OCI-LY1 (cell line): ENCODE results near the gene IFITM5.
A peak's percentile ranks its signal among the peaks of the same experiment; 100 is the strongest.
"Not testable (repeated sequence)": the region's sequence is repeated elsewhere in the genome, so short reads cannot be mapped to it uniquely, and the experiment has no call there.

Source experiments
- H2AFZ ChIP-seq: fragments of 200-600 bp; sonication (generic), shearing (Covaris generic); 2 replicates; pipeline ENCODE4 v1.6.0; 2014; ENCODE audit warnings: antibody characterized with exemption, mild to moderate bottlenecking, low read length
- H3F3A ChIP-seq: fragments of 200-600 bp; sonication (generic), shearing (Covaris generic); 2 replicates; pipeline ENCODE4 v1.6.0; 2014; ENCODE audit warnings: mild to moderate bottlenecking, antibody characterized with exemption, low read length, moderate library complexity; ENCODE audit not compliant: insufficient read depth
- H3K27ac ChIP-seq: fragments of 200-600 bp; sonication (generic); 2 replicates; pipeline ENCODE4 v1.5.1; 2014; ENCODE audit warnings: low read length, mixed run types, mild to moderate bottlenecking, low read depth; ENCODE audit not compliant: poor library complexity, severe bottlenecking
- H3K27me3 ChIP-seq: fragments of 200-600 bp; sonication (generic); 2 replicates; pipeline ENCODE4 v1.6.0; 2014; ENCODE audit warnings: antibody characterized with exemption, mild to moderate bottlenecking, low read length, moderate library complexity; ENCODE audit not compliant: insufficient read depth
- H3K36me3 ChIP-seq: fragments of 200-600 bp; sonication (generic); 2 replicates; pipeline ENCODE4 v1.6.1; 2014; ENCODE audit warnings: mild to moderate bottlenecking, antibody characterized with exemption, low read length, moderate library complexity, mixed read lengths; ENCODE audit not compliant: insufficient read depth
- H3K4me1 ChIP-seq: fragments of 200-600 bp; sonication (generic); 2 replicates; pipeline ENCODE4 v1.5.1; 2014; ENCODE audit warnings: mild to moderate bottlenecking, low read length, moderate library complexity; ENCODE audit not compliant: insufficient read depth, severe bottlenecking
- H3K4me2 ChIP-seq: fragments of 200-600 bp; sonication (generic), shearing (Covaris generic); 2 replicates; pipeline ENCODE4 v1.6.1; 2014; ENCODE audit warnings: low read length
- H3K4me3 ChIP-seq: fragments of 200-600 bp; sonication (generic); 2 replicates; pipeline ENCODE4 v1.5.1; 2014; ENCODE audit warnings: low read length, low read depth, mild to moderate bottlenecking, mixed read lengths; ENCODE audit not compliant: poor library complexity, severe bottlenecking
- H3K79me2 ChIP-seq: fragments of 200-600 bp; shearing (Covaris generic); 2 replicates; pipeline ENCODE4 v1.6.1; 2016; ENCODE audit warnings: mixed run types, low read length, mixed read lengths; ENCODE audit not compliant: insufficient read depth
- H3K9ac ChIP-seq: fragments of 200-600 bp; sonication (generic), shearing (Covaris generic); 2 replicates; pipeline ENCODE4 v1.6.1; 2014; ENCODE audit warnings: mild to moderate bottlenecking, low read length, mixed read lengths
- H3K9me2 ChIP-seq: fragments of 200-600 bp; sonication (generic), shearing (Covaris generic); 2 replicates; pipeline ENCODE4 v1.6.1; 2014; ENCODE audit warnings: low read depth, mild to moderate bottlenecking, low read length, mixed read lengths
- H3K9me3 ChIP-seq: fragments of 200-600 bp; shearing (Covaris generic); 2 replicates; pipeline ENCODE4 v1.6.1; 2014; ENCODE audit warnings: low read length, mixed read lengths
- H4K20me1 ChIP-seq: fragments of 200-600 bp; sonication (generic), shearing (Covaris generic); 2 replicates; pipeline ENCODE4 v1.6.0; 2016; ENCODE audit warnings: mild to moderate bottlenecking, low read length; ENCODE audit not compliant: insufficient read depth
- EZH2 ChIP-seq: fragments of 200-600 bp; sonication (generic), shearing (Covaris generic); IDR thresholded peaks from 2 replicates; pipeline ENCODE4 v1.8.0; 2017; ENCODE audit warnings: borderline replicate concordance, mixed run types, mild to moderate bottlenecking, antibody characterized with exemption, low read length, moderate library complexity, mixed read lengths
- TF ChIP-seq, protein P1 (sequence below): fragments of 200-600 bp; sonication (generic), shearing (Covaris generic); IDR thresholded peaks from 2 replicates; pipeline ENCODE4 v1.5.1; 2017; ENCODE audit warnings: mild to moderate bottlenecking, antibody characterized with exemption, low read length, moderate library complexity, mixed read lengths

The IFITM5 gene

DNA sequence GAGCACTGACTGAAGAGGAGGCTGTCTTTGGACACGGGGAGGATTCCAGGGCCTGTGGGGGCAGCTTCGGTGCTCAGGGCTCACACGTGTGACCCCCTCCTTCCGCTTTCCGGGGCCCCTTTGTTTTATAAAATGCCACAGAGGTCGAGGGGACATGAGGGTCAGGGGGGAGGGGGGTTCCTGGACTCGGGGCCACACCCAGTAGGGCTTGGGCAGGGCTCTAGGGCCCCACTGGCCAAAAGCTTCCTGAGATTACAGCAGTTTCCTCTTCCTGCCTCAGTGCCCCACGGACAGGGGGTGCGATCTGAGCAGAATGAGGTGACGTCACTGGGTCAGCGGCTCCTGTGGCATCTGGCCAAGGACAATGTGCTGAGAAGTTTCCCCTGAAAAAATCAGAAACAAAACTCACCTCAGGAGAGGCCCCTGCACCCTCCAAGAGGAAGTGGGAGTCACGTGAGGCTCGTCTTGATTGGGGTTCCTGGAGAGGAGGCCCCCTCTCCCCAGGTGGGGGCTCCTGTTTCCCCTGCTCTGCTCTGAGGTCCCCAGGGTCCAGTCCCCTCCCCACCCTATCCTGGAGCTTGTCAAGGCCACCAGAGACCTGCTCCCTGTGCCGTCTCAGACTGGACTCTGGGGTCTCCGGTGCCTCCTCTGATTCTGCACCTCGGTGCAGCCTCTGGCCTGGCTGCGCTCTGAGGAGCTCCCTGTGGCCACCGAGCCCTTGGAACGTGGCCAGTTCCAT is 27.7 kb upstream of the IFITM5 start:
- peak overlapping the region; percentile 43 for H3K27ac ChIP-seq
- H3K27me3 ChIP-seq: no peaks in the 10 kb centered on the region
- H4K20me1 ChIP-seq: no peaks in the 10 kb centered on the region
- no peaks in the 10 kb centered on the region for H3K9me2 ChIP-seq
- no peak overlapping the region for H2AFZ ChIP-seq
- no peak overlapping the region for H3K4me3 ChIP-seq
- H3K4me2 ChIP-seq: peak overlapping the region; percentile 31; the same call in 1 of the 2 replicates
- H3K4me1 ChIP-seq: peaks cover 43% of the 10 kb centered on the region
- TF ChIP-seq EZH2: no peak
- TF ChIP-seq, protein P1, sequence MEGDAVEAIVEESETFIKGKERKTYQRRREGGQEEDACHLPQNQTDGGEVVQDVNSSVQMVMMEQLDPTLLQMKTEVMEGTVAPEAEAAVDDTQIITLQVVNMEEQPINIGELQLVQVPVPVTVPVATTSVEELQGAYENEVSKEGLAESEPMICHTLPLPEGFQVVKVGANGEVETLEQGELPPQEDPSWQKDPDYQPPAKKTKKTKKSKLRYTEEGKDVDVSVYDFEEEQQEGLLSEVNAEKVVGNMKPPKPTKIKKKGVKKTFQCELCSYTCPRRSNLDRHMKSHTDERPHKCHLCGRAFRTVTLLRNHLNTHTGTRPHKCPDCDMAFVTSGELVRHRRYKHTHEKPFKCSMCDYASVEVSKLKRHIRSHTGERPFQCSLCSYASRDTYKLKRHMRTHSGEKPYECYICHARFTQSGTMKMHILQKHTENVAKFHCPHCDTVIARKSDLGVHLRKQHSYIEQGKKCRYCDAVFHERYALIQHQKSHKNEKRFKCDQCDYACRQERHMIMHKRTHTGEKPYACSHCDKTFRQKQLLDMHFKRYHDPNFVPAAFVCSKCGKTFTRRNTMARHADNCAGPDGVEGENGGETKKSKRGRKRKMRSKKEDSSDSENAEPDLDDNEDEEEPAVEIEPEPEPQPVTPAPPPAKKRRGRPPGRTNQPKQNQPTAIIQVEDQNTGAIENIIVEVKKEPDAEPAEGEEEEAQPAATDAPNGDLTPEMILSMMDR: no peak
- H3K9ac ChIP-seq: peak overlapping the region; percentile 34; the same call in 1 of the 2 replicates
- H3K36me3 ChIP-seq: no peaks in the 10 kb centered on the region
- no peaks in the 10 kb centered on the region for H3K9me3 ChIP-seq
- H3K79me2 ChIP-seq: no peaks in the 10 kb centered on the region
- no peaks in the 10 kb centered on the region for H3F3A ChIP-seq

- no peaks in the 10 kb centered on the region for H3K79me2 ChIP-seq
- H3K9me2 ChIP-seq: no peaks in the 10 kb centered on the region
- H3F3A ChIP-seq: no peaks in the 10 kb centered on the region
- no peaks in the 10 kb centered on the region for H3K36me3 ChIP-seq
- no peak overlapping the region for H2AFZ ChIP-seq
- H3K4me2 ChIP-seq: peak overlapping the region; percentile 31; the same call in 1 of the 2 replicates
- H3K9me3 ChIP-seq: no peaks in the 10 kb centered on the region
- H3K9ac ChIP-seq: peak overlapping the region; percentile 34; the same call in 1 of the 2 replicates
- peaks cover 39% of the 10 kb centered on the region for H3K4me1 ChIP-seq
- TF ChIP-seq, protein P1: no peak
- peak overlapping the region; percentile 43 for H3K27ac ChIP-seq
- no peaks in the 10 kb centered on the region for H3K27me3 ChIP-seq
- no peak overlapping the region for H3K4me3 ChIP-seq
- H4K20me1 ChIP-seq: no peaks in the 10 kb centered on the region
Measured at GRCh38 chr11:326592-326841, 27.2 kb upstream of the IFITM5 start.

GRCh38 chr11:325796-326591 is 26.7 kb upstream of the IFITM5 start:
- no peaks in the 10 kb centered on the region for H3K36me3 ChIP-seq
- H3K4me3 ChIP-seq: no peak overlapping the region
- no peak for TF ChIP-seq EZH2
- TF ChIP-seq, protein P1: no peak
- H3K27me3 ChIP-seq: no peaks in the 10 kb centered on the region
- no peak overlapping the region for H3K27ac ChIP-seq
- no peaks in the 10 kb centered on the region for H3K9me3 ChIP-seq
- no peak overlapping the region for H3K4me2 ChIP-seq
- no peak overlapping the region for H3K9ac ChIP-seq
- no peaks in the 10 kb centered on the region for H3K79me2 ChIP-seq
- H3F3A ChIP-seq: no peaks in the 10 kb centered on the region
- H3K4me1 ChIP-seq: peaks cover 34% of the 10 kb centered on the region
- no peaks in the 10 kb centered on the region for H3K9me2 ChIP-seq
- no peaks in the 10 kb centered on the region for H4K20me1 ChIP-seq
- H2AFZ ChIP-seq: no peak overlapping the region

DNA sequence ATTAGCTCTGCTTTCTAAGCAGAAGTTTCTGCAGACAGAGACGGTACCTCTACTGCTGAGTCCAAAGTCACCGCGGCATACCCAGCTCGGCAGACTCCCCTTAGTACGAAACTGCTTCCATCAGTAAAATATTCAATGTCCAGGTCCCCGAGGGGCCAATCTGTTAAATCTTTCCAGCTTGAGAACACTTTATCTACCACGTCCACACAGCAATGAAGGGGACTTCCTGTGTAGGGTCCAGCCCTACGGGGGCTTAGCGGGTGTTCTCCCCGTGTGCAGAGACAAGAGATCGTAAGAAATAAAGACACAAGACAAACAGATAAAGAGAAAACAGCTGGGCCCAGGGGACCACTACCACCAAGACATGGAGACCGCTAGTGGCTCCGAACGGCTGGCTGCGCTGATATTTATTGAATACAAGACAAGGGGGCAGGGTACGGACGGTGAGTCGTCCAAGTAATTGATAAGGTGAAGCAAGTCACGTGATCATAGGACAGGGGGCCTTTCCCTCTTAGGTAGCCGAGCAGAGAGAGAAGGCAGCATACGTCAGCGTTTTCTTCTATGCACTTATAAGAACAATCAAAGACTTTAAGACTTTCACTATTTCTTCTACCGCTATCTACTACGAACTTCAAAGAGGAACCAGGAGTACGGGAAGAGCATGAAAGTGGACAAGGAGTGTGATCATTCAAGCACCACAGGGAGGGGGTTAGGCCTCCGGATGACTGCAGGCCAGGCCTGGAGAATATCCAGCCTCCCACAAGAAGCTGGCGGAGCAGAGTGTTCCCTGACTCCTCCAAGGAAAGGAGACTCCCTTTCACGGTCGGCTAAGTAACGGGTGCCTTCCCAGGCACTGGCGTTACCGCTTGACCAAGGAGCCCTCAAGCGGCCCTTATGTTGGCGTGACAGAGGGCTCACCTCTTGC is 25.5 kb upstream of the IFITM5 start:
- not testable (repeated sequence) for H3K9ac ChIP-seq, H3K36me3 ChIP-seq, H2AFZ ChIP-seq, H3K27me3 ChIP-seq, H3K9me3 ChIP-seq, H3K4me3 ChIP-seq, H3K4me2 ChIP-seq, H3K27ac ChIP-seq, H3F3A ChIP-seq, H3K79me2 ChIP-seq, H4K20me1 ChIP-seq, H3K9me2 ChIP-seq
- H3K4me1 ChIP-seq: peaks cover 23% of the 10 kb centered on the region
